Cardiac fibroblast (primary cell): ENCODE data around the gene CTSW.

Source experiments
- DNase-seq, 2 donors: peaks; one replicate each; pipeline versions ENCODE4 v3.0.0 to v3.0.0-alpha.2; 2010; ENCODE audit warnings: low read depth in 2 of 2
- H3K4me3 ChIP-seq, 2 donors: replicated peaks in 1 of 2; 1 replicate in 1 of 2; 2 replicates in 1 of 2; pipeline ENCODE4 v1.5.1; 2011; ENCODE audit warnings: low read depth in 2 of 2, low read length in 2 of 2, mild to moderate bottlenecking in 2 of 2, moderate library complexity in 1 of 2
- CTCF ChIP-seq: IDR thresholded peaks from one replicate; pipeline ENCODE4 v1.5.1; 2011; ENCODE audit warnings: low read depth, mild to moderate bottlenecking, low read length, inconsistent platforms

Gene CTSW

GRCh38 chr11:65864706-65865471, 14.7 kb upstream of the CTSW start:
- no peak for TF ChIP-seq CTCF
- DNase-seq: no peak
- no peak overlapping the region for H3K4me3 ChIP-seq

- H3K4me3 ChIP-seq: no peak overlapping the region
- TF ChIP-seq CTCF: no peak
- DNase-seq: no peak
Observed at GRCh38 chr11:65865550-65866172, 14.0 kb upstream of the CTSW start.

GRCh38 chr11:65866509-65867283, 12.9 kb upstream of the CTSW start:
- H3K4me3 ChIP-seq: no peak overlapping the region
- no peak for DNase-seq
- TF ChIP-seq CTCF: no peak

- DNase-seq: no peak
Observed at GRCh38 chr11:65867284-65868071, 12.2 kb upstream of the CTSW start.

GRCh38 chr11:65868076-65868667, 11.5 kb upstream of the CTSW start:
- no peak overlapping the region for H3K4me3 ChIP-seq
- no peak for DNase-seq
- TF ChIP-seq CTCF: no peak

More at GRCh38 chr11:65867284-65868071, 12.2 kb upstream of the CTSW start:
- H3K4me3 ChIP-seq: no peak overlapping the region
- TF ChIP-seq CTCF: no peak

- no peak for DNase-seq
- no peak for TF ChIP-seq CTCF
- H3K4me3 ChIP-seq: no peak overlapping the region
Observed at GRCh38 chr11:65868907-65869306, 10.7 kb upstream of the CTSW start.
